ENCODE data around the gene SYNPO2. TPM values are rescaled to one million over a fixed set of nuclear protein-coding genes. Genes with fewer than 3 reads are reported as not detected.

Gene SYNPO2
- total RNA-seq, 4 donors from 2014 or later = 23.1 to 63.8 (median 42.4) TPM

GRCh38 chr4:118917582-118917981 is 28.9 kb downstream of the SYNPO2 start:
- no peak for TF ChIP-seq CTCF (IDR thresholded peaks at IDR 0.05; ENCODE audit: low read depth)

GRCh38 chr4:118918388-118918787 is 29.7 kb downstream of the SYNPO2 start:
- no peak for TF ChIP-seq CTCF (IDR thresholded peaks at IDR 0.05; ENCODE audit: low read depth)

- no peak for TF ChIP-seq CTCF (IDR thresholded peaks at IDR 0.05; ENCODE audit: low read depth)
Measured at GRCh38 chr4:118920247-118920646, 31.6 kb downstream of the SYNPO2 start.

GRCh38 chr4:118921786-118922185 is 33.1 kb downstream of the SYNPO2 start:
- TF ChIP-seq CTCF (IDR thresholded peaks at IDR 0.05; ENCODE audit: low read depth) = no peak

GRCh38 chr4:118923891-118924290 is 35.2 kb downstream of the SYNPO2 start:
- TF ChIP-seq CTCF (IDR thresholded peaks at IDR 0.05; ENCODE audit: low read depth) = no peak

- no peak for TF ChIP-seq CTCF (IDR thresholded peaks at IDR 0.05; ENCODE audit: low read depth)
Measured at GRCh38 chr4:118927974-118928373, 39.3 kb downstream of the SYNPO2 start.

- TF ChIP-seq CTCF (IDR thresholded peaks at IDR 0.05; ENCODE audit: low read depth) = no peak
Measured at GRCh38 chr4:118930255-118930654, 41.6 kb downstream of the SYNPO2 start.

Measured in subcutaneous adipose tissue (tissue), 4 donors.